Measurements from ENCODE around the gene RBFOX1.

RBFOX1 gene

DNA sequence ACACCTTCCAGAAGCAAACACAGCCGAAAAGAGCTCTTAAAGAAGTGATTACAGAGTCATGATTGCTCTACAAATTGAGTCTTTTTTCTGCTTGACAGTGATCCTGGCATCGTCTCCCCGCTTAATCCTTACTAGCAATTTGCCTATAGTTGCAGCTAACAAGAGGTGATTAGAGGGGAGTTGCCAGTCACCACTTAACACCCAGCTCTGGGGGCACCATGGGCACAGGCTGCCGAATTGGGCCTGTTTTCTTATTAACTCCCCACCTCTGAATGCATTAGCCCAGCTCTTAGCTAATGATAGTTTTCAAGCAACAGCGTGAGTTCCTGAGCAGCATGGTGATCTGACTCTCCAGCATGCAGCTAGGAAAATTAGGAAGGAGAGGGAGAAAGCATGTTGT is 93.5 kb downstream of the RBFOX1 start:
- no peaks in the 10 kb centered on the region for H3K4me1 ChIP-seq (ENCODE audit: insufficient read depth, low read length, severe bottlenecking)
- no peaks in the 10 kb centered on the region for H3K36me3 ChIP-seq (ENCODE audit: insufficient read depth, low read length)
- no peak for TF ChIP-seq EZH2 (IDR thresholded peaks at IDR 0.05; ENCODE audit: borderline replicate concordance, low read length)
- no peak for TF ChIP-seq CTCF (IDR thresholded peaks at IDR 0.05; ENCODE audit: low read length)
- H3K79me2 ChIP-seq (ENCODE audit: insufficient read depth, low read length), result no peaks in the 10 kb centered on the region
- no peaks in the 10 kb centered on the region for H3K27me3 ChIP-seq (ENCODE audit: insufficient read depth, low read length)
- H3K9me2 ChIP-seq (ENCODE audit: low read depth, low read length), result no peaks in the 10 kb centered on the region
- H3K4me2 ChIP-seq (ENCODE audit: low read length), result no peak overlapping the region
- no peak overlapping the region for H3K9ac ChIP-seq (ENCODE audit: low read length)
- no peak overlapping the region for H3K27ac ChIP-seq (ENCODE audit: low read depth, low read length, poor library complexity, severe bottlenecking)
- H3K4me3 ChIP-seq (ENCODE audit: low read depth, low read length, poor library complexity, severe bottlenecking), result no peak overlapping the region
- no peaks in the 10 kb centered on the region for H3K9me3 ChIP-seq (ENCODE audit: low read length)
- H3F3A ChIP-seq (ENCODE audit: insufficient read depth, low read length), result no peaks in the 10 kb centered on the region
- no peak overlapping the region for H2AFZ ChIP-seq (ENCODE audit: low read length)
- H4K20me1 ChIP-seq (ENCODE audit: insufficient read depth, low read length), result no peaks in the 10 kb centered on the region

DNA sequence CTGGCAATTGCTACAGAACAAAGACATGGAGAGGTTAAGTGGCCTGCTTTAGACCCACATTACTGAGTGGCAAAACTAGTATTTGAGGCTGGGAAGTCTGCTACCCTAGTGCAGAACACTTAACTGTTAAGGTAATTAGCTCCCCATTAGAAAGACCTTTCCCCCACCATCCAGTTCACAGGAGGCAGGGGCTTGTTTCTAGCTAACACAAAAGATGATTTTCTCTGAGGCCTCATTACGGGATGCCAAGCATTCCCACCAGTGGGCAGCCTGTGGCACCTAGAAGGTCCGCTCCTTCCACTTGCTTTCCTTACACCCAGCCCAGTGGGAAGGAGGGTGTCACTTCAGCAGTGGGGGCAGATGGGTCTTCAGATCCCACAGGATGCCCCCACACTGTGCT is 99.1 kb downstream of the RBFOX1 start:
- Histone ChIP-seq H3K27ac (ENCODE audit: low read depth, low read length, poor library complexity, severe bottlenecking) (no peak overlapping the region), H3K79me2 (ENCODE audit: insufficient read depth, low read length) (no peaks in the 10 kb centered on the region), H3K9me3 (ENCODE audit: low read length) (no peaks in the 10 kb centered on the region), H4K20me1 (ENCODE audit: insufficient read depth, low read length) (no peaks in the 10 kb centered on the region), H3K27me3 (ENCODE audit: insufficient read depth, low read length) (no peaks in the 10 kb centered on the region), H3K9ac (ENCODE audit: low read length) (no peak overlapping the region), H3K4me1 (ENCODE audit: insufficient read depth, low read length, severe bottlenecking) (no peaks in the 10 kb centered on the region), H3K9me2 (ENCODE audit: low read depth, low read length) (no peaks in the 10 kb centered on the region), H3K36me3 (ENCODE audit: insufficient read depth, low read length) (no peaks in the 10 kb centered on the region), H2AFZ (ENCODE audit: low read length) (no peak overlapping the region), H3F3A (ENCODE audit: insufficient read depth, low read length) (no peaks in the 10 kb centered on the region), H3K4me2 (ENCODE audit: low read length) (no peak overlapping the region), H3K4me3 (ENCODE audit: low read depth, low read length, poor library complexity, severe bottlenecking) (no peak overlapping the region)
- TF ChIP-seq EZH2 (IDR thresholded peaks at IDR 0.05; ENCODE audit: borderline replicate concordance, low read length) (no peak), CTCF (IDR thresholded peaks at IDR 0.05; ENCODE audit: low read length) (no peak)

- Histone ChIP-seq H4K20me1 (ENCODE audit: insufficient read depth, low read length) (no peaks in the 10 kb centered on the region), H3K9me2 (ENCODE audit: low read depth, low read length) (no peaks in the 10 kb centered on the region), H3K4me2 (ENCODE audit: low read length) (no peak overlapping the region), H3K9ac (ENCODE audit: low read length) (no peak overlapping the region), H2AFZ (ENCODE audit: low read length) (no peak overlapping the region), H3K36me3 (ENCODE audit: insufficient read depth, low read length) (no peaks in the 10 kb centered on the region), H3K4me1 (ENCODE audit: insufficient read depth, low read length, severe bottlenecking) (no peaks in the 10 kb centered on the region), H3K27ac (ENCODE audit: low read depth, low read length, poor library complexity, severe bottlenecking) (no peak overlapping the region), H3F3A (ENCODE audit: insufficient read depth, low read length) (no peaks in the 10 kb centered on the region), H3K27me3 (ENCODE audit: insufficient read depth, low read length) (no peaks in the 10 kb centered on the region), H3K9me3 (ENCODE audit: low read length) (no peaks in the 10 kb centered on the region), H3K79me2 (ENCODE audit: insufficient read depth, low read length) (no peaks in the 10 kb centered on the region), H3K4me3 (ENCODE audit: low read depth, low read length, poor library complexity, severe bottlenecking) (no peak overlapping the region)
- no peak for TF ChIP-seq EZH2 (IDR thresholded peaks at IDR 0.05; ENCODE audit: borderline replicate concordance, low read length)
- no peak for TF ChIP-seq CTCF (IDR thresholded peaks at IDR 0.05; ENCODE audit: low read length)
These were observed 103.7 kb downstream of the RBFOX1 start for GRCh38 chr16:7436306-7436705.

Measured in OCI-LY1 (cell line).